Measurements from ENCODE around the gene RAB44.

Gene RAB44

DNA sequence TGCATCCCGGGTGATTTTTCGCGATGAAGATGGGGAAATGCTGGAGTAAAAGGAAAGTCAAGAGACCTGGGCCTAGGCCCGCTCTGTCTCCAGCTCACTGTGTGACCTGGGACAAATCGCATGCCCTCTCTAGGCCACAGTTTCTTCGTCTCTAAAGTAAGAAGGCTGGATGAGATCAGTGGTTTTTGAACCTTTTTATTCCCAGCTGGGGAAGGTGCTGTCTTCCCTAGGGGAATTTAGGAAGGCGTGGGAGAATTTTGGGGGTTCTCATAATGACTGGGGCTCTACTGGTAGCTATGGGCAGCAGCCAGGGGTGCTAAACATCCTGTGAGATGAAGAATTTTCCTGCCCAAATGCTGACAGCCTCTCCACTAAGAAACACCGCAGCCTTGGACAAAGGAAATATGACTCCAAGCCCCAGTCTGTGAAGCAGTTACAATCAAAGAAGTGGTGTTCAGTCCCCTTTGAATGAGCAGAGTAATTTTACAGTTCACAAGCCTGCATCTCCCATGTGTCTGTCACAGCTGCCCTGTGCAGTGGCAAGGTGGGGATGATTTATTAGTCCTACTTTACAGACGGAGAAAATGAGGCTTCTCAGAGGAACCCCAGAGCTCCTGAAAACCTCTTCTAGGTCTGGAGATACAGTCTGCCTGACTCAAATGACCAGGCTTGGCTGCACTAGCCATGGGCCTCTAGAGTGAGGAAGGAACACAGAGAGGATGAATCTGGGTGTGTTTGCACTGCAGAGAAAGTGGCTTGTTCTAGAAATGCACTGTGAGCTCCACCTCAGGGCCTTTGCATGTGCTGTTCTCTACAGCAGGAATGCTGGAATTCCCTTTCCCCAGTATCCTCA lies 57.2 kb downstream of the RAB44 start:
- DNase-seq: no peak

DNA sequence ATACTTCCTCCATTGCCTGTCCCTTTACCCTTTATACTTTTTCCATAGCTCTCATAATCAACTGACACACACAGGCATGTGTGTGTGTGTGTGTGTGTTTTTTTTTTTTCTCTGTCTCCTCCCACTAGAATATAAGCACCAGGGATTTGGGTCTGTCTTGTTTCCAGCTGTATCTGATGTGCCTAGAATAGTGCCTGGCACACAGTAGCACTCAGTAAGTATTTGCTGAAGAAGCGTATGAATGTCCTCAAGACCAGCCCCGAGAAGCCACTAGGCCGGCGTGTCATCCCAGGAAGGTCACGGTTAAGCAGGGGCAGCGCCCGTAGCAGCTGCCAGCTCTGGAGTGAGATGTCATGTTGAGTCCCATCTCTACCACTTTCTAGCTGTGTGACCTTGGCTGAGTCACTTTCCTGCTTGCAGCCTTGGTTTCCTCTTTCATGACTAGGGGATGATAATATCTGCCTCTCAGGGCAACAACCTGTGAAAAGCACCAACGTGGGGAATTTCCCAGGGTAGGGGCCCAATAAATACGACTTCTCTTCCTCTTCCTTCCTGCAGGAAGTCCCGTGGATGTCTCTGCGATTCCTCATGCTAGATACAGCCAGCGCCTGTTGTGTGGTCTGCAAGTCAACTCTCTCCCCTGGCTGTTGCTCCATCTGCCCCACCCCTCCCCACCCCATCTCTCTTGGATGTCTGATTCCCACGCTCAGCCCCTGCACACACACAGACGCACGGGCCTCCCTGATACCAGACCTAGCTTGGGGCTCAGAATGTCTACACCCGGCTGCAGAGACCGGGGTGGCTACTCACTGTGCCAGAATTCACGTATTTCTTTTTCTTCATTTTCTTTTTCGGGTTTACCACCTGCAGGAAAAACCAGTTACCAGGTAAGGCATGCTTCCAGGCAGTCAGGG lies 58.1 kb downstream of the RAB44 start:
- no peak for DNase-seq

DNA sequence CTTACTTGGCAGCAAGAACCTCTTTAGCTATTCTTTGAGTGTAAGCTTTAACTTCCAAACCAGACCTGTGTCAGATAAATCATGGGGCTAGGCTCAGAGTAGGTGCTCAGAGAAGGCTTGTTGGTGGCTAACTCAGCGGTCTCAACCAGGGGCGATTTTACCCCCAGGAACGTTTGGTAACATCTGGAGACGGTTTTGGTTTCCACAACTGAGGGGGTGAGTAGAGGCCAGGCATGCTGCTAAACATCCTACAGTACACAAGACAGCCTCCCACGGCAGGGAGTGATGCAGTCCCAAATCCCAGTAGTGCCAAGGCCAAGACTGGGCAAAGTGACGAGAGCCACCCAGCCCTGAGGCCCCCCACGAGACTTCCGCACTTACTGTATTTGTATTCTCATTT lies 59.2 kb downstream of the RAB44 start:
- DNase-seq: no peak

DNA sequence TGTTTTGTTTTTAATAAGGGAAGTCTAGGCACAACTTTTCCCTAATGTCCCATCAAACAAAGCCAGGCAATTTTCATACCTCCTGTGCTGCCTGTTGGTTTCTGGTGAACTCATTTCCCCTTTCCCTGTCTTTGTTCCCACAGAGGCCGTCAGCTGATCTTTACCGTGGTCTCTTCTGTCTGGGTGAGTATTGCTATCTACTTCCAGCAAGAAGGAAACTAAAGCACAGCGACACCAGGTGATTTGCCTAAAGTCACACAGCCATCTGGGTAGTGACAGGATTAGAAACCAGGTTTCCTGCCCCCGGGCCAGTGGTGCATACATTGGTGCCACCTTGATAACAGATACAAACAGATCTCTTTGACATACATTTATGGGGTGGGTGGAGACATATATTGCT lies 59.6 kb downstream of the RAB44 start:
- DNase-seq: no peak

DNA sequence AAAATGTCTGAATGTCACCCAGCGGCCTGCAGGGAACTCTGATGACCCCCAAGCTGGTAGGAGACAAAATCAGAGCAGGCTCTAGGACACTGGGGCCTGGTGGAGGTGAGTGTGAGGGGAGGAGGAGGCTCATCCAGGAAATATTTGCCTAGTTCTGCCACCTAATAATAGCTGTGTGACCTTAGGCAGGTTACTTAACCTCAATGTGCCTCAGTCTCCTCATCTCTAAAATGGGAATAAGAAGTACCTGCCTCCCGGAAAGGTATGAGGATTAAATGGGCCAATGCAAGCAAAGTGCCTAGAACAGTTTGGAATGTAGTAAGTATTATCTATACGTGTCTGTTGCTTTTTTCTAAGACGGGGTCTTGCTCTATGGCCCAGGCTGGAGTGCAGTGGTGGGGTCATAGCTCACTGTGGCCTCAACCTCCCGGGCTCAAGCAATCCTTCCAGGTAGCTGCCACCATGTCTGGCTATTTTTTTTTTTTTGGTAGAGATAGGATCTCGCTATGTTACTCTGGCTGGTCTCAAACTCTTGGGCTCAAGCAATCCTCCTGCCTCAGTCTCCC lies 60.4 kb downstream of the RAB44 start:
- DNase-seq: no peak

DNA sequence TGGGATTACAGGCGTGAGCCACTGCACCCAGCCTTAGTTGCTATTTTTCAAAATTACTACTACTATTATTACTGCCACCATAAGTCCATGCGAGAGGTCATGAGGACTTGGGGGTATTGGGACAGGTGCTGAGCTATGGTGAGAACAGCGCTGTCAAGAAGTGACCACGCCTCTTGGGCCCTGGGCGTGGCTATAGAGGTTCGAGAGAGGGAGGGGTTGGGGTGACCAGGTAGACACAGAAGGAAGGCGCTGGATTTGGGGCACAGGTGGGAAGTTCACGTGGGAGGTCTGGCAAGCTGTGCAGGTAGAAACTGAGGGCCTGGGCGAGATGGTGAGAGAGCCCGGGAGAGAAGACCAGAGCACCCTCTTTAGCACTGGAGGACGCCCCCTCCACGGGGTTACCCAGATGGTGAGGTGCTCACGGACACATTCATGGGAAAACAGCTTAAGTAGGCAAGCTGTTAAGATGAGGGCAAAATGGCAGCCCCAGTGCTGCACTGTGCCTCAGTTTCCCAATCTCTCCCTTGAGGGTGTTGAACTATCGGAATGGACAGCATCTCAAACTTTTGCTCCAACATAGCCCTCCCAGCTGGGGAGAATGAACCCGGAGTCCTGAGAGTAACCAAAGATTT lies 61.0 kb downstream of the RAB44 start:
- no peak for DNase-seq

DNA sequence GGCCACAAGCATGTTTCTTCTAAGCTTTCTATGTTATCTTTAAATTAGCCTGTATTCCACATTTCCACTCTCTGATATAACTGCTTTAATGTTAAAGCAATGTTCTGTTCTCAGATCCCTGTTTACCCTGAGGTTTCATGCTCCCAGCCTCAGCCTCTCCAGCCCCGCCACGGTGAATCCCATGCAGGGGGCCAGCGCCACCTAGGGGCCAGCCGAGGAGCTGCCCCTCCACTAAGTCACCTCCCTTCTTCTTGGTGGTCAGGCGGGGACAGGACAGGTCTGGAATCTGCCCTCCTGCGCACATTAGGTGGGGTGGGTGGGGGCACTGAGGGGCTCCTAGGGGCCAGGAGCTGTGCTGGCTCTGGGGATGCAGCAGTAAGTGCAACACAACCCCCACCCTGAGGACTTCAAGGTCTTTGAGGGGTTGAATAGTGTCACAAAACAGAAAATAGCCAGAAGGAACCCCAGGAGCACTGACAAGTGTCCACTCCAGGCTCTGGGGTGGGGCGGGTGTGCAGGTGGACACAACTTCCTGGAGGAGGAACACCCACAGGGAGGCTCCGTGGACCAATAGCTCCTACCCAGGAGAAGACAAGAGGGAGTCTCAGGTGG lies 61.6 kb downstream of the RAB44 start:
- DNase-seq: peak; percentile 88

DNA sequence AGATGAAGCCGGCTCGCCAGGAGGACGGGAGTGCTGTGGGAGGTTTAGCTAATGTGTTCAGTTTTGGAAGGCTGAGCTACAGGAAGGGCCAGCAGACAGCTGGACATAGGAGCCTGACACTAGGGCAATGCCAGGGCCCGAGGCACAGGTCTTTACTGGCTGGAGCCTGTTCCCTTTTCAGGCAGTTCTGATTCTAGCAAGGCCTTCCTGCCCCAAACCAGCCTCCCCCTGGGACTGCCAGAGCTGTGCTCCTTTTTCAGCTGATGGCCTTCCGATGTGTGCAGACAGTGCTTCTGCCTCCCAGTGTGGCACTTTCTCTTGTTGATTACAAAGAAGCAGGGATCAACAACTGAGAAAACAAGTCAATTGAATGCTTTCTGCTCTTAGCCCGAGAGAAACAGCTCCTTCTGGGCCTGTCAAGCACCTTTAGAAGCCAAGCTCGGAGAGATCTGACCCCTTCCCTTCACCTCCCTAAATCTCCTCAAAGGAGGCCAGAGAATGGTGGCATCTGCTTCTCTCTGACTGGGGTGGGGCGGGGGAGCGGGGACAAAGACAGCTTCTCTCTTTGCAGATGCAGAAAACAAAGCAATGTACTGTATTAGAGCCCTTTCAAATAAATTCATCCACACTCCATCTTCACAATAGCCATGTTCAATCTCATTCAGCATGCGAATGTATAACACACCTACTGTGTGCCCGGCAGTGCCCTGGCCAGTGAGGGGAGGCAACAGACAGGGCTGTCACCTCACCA lies 63.2 kb downstream of the RAB44 start:
- no peak for DNase-seq

DNA sequence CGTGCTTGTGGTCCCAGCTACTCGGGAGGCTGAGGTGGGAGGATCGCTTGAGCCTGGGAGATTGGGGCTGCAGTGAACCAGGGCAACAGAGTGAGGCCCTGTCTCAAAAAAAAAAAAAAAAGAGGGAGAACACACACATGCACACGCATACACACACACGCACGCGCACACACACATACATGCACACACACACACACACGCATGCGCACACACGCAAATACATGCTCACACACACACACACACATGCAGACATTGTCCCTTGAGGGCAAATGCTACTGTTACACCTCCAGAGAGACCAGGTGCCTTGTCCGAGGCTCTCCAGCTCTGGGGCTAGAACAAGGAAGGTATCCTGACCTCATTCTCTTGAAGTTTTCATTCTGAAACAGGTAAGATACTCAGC lies 64.5 kb downstream of the RAB44 start:
- no peak for DNase-seq

DNA sequence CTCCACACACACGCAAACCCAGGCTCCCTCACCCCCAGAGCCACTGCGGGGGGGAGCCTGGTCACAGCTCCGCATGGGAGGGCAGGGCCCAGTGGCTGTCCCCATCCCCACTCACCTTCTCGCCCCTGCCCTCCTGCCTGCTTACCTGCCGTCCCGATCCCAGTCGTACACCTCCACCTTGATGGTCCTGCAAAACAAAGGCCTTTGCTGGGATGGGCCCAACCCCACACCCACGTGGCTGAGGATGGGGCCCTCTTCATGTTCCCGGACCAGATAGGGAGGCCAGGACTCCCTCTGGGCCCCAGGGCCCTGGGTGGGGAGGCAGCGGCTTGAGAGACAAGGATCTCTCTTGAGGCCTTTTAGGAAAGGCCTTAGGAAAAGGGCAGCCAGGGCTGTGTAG lies 67.6 kb downstream of the RAB44 start:
- no peak for DNase-seq

DNA sequence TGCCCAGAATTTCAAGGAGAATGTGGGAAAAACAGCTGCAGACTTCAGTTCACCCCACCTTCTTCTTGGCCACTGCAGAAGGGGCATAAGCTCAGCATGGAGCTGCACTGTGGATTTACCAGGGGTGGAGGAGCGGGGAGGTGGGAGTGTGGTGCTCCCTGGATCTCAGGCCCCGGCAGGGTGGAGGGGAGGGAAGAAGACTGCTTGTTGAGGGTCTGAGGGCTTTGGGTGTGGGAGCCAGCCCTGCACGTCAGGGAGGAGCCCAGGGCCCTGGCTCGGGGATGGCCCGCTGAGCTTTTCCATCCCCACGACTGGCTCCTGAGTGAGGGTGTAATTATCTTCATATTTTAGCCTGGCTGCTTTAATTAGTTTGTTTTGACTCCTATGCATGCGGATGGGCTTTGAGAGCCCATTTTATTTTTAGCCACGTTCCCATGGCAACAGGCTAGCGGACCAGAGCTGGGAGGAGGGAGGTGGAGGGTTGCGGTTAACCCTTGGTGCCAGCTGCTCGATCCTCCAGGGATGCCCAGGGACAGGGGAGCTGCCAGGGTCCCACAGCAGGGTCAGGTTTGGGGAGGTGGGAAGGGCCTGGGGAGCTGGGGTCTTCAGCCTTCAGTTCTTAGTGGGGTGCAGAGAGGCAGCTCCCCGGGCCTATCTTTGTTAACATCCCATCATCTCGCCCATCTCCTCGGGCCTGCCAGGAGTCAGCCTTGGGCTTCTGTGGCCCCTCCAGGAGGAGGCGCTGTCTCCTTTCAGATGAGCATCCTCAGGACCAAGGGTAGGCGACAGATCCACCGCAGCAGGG lies 68.2 kb downstream of the RAB44 start:
- DNase-seq: peak; percentile 88

DNA sequence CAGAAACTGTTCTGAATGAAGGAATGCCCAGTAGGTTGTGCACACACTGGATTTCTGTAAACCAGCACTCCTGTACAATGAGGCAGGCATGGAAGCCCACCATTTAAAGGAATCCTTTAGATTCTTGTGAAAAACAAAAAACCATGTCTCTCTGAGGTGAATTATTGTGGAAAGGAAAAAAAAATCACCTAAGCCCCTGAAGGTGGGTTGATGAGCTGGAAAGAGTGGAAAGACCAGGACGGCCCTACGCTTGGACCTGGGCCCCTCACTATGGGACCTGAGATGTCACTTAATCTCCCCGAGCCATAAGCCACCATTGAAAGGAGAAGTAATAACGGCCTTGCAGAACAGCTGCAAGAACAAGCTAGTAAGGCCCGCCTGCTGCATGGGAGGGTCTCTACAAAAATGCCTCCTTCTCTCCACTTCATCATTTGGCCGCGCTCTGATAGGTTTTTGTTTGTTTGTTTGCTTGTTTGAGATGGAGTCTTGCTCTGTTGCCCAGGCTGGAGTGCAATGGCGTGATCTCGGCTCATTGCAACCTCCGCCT lies 68.8 kb downstream of the RAB44 start:
- DNase-seq: no peak

DNA sequence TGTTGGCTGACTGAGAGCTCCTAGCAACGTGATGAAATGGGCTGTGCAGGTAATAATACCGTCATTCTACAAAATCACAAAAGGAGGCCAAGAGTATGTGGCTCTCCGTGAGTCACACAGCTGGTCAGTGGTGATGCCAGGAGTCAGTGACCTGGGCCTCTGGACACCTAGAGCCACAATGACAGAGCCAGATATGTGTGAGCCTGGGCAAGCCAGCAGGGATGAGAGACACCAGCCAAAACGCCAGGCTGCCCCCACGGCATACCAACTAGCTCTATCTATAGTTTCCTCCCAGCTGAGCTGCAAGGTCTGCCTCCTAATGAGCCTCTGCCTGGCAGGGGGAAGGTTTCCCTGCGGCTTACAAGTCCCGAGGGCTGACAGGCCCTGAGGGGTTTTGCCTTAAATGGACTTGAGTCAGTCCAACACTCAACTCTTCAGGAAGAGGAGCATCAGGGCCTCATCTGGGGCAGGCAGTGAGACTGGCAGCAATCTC lies 71.6 kb downstream of the RAB44 start:
- no peak for DNase-seq

DNA sequence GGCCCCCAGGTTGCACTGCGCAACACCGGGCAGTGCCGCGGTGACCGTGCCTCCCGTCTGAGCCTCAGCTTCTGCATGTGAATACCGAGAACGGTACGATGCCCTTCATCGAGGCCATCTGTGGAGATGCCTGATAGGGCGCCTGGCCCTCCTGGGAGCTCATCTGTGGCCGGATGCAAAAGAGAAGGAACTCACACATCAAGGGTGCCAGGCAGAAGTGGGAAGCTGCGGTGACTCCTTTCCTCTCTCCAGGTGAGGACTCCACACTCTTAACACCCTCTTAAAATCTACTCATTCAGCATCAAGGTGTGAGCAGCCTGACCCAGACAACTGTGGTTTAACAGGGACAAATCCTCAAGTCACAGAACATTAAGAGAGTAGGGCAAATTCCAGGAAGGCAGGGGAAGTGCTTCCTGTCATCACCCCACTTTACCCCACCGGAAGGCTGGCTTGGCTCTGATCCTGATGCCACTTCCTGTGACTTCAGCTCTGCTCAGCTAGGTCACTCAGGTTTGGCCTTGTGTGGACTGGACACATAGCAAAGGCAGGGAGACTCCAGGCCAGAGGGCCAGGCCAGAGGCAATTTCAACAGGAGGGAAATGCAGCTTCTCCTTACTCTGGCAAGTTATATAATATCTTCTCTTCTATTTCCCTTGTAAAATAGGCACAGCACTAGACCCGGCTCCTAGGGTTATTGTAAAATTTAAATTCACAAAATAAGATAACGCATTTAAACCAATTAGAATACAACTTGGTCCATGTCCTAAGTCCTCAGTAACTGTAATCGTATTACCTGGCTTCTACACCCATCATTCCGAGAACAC lies 72.3 kb downstream of the RAB44 start:
- DNase-seq: no peak

DNA sequence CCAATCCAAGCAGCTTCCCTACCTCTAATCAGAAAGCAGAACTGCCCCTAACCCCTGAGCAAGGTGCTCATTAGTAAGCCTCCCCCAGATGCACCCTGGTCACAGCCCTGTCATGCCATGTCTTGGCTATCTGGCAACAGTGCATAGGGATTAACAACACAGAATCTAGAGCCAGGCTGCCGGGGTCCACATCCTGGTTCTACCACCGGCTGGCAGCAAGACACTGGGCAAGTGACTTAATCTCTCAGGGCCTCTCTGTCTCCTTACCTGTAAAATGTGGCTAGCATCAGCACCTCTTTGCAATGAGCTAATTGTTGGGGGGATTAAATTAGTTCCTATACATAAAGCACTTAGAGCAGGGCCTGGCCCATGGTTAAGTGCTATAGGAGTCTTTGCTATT lies 73.5 kb downstream of the RAB44 start:
- DNase-seq: no peak

DNA sequence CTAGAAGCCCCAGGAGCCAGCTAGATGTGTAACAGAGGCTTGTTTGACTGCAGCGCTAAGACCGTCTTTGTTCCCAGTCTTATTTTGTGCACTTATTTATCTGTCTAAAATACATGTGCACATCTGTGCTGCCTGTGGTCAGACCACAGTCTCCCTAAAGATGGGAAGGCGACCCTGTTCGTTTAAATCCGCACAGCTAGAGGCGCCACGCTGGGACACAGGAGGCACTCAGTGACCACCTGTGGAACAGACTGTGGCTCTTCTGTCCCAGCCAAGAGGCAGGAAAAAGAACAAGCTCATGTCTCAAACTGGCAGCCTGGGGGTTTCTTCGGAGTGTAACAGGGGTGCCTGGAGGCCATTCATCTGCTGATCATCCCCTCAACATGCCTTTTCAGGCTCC lies 74.8 kb downstream of the RAB44 start:
- no peak for DNase-seq

DNA sequence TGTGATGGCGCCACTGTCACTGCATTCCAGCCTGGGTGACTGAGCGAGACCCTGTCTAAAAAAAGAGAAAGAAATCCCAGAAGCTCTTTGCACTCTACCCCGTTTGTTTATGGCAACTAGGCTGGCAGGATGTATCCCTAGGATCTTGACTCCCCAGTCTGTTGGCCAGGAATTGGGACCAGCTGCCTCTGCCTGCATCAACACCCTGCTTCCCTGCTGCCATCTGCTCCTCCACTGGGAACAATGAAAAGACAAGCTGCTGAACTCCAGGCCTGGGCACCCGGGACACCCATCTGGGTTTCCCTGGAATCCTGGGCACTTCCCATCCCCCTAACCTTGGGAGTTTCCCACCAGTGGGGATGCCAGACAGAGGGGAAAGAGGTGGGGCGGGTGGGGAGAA lies 76.7 kb downstream of the RAB44 start:
- no peak for DNase-seq

DNA sequence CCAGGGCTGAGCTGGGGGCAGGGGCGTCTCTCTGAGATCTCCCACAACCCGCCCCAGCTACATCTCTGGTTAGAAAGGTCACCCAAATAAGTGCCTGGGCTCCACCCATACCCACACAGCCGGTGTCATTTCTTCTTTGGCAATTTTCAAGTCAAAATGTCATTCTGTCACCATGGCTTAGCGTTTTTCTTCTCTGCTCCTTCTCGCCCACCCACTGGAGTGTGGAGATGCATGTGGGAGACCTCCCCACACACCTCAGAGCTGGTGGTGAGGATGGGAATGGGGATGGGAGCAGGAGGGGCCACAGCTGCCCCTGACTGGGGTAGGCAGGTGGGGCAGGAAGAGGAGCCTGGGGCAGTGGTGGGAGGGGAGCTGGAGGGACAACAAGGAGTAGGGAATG lies 78.5 kb downstream of the RAB44 start:
- DNase-seq: no peak

DNA sequence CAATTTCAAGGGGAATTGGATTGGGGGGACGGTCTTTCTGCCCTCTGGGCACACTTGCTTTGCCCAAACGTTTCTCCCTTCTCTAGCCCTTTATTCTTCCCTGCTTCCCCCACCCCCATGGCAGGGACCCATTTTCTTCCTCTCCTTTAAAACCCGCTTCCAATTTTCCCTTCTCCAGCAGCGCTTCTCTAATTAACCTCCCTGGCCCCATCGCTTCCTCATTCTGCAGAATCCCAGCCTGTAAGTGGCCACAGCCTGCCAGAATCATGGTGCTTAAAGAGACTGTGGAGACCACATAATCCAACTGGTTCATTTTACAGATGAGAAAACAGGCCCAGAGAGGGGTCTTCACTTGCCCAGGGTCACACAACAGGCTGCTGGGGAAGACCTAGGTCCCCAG lies 80.2 kb downstream of the RAB44 start:
- no peak for DNase-seq

DNA sequence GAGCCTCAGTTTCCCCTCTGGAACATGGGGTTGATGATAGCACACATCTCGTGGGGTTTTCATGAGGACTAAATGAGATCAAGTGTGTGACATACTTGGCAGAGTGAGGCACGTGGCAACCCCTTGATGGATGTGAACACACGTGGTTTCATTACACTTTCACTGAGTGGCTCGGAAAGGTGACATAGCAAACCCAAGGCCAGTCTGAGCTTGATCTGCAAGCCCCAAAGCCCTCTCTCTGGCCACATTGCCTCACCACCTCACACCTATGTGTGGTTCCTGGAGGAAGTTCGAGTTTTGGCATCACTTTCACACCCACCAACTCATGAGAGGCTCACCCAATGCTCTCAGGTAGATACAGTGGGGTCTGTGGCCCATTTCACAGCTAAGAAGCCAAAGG lies 81.6 kb downstream of the RAB44 start:
- DNase-seq: no peak
